HK-2 (cell line): Measurements from ENCODE around the gene PDE10A.
"Not testable (repeated sequence)": the region's sequence is repeated elsewhere in the genome, so short reads cannot be mapped to it uniquely, and the experiment has no call there.

Source experiments
- DNase-seq: peaks from one replicate; pipeline ENCODE4 v3.0.0-alpha.2; 2018; ENCODE audit not compliant: unreplicated experiment

The PDE10A gene

GRCh38 chr6:165469483-165469882 lies 193.6 kb downstream of the PDE10A start:
- no peak for DNase-seq

- no peak for DNase-seq
Observed at GRCh38 chr6:165468340-165469235, 194.5 kb downstream of the PDE10A start.

- DNase-seq = not testable (repeated sequence)
Observed at GRCh38 chr6:165463499-165463898, 199.5 kb downstream of the PDE10A start.

- not testable (repeated sequence) for DNase-seq
Observed at GRCh38 chr6:165459605-165460301, 203.3 kb downstream of the PDE10A start.

- no peak for DNase-seq
Observed at GRCh38 chr6:165458134-165458533, 204.9 kb downstream of the PDE10A start.

- DNase-seq = no peak
Observed at GRCh38 chr6:165456286-165456685, 206.8 kb downstream of the PDE10A start.

- no peak for DNase-seq
Observed at GRCh38 chr6:165455488-165455887, 207.6 kb downstream of the PDE10A start.

- no peak for DNase-seq
Observed at GRCh38 chr6:165453395-165453794, 209.6 kb downstream of the PDE10A start.

GRCh38 chr6:165451838-165452237 lies 211.2 kb downstream of the PDE10A start:
- no peak for DNase-seq

- no peak for DNase-seq
Observed at GRCh38 chr6:165448210-165448609, 214.8 kb downstream of the PDE10A start.

GRCh38 chr6:165447141-165447540 lies 215.9 kb downstream of the PDE10A start:
- no peak for DNase-seq

- no peak for DNase-seq
Observed at GRCh38 chr6:165446331-165446730, 216.7 kb downstream of the PDE10A start.

- DNase-seq = no peak
Observed at GRCh38 chr6:165443462-165443861, 219.6 kb downstream of the PDE10A start.

- DNase-seq = no peak
Observed at GRCh38 chr6:165441181-165441580, 221.9 kb downstream of the PDE10A start.

GRCh38 chr6:165439928-165440554 lies 223.0 kb downstream of the PDE10A start:
- DNase-seq = no peak

GRCh38 chr6:165426892-165427291 lies 236.1 kb downstream of the PDE10A start:
- DNase-seq = no peak

- no peak for DNase-seq
Observed at GRCh38 chr6:165422192-165422591, 240.8 kb downstream of the PDE10A start.

GRCh38 chr6:165417278-165417865 lies 245.7 kb downstream of the PDE10A start:
- no peak for DNase-seq

GRCh38 chr6:165404697-165405096 lies 258.3 kb downstream of the PDE10A start:
- DNase-seq = no peak

GRCh38 chr6:165404296-165404695 lies 258.7 kb downstream of the PDE10A start:
- no peak for DNase-seq

GRCh38 chr6:165403006-165403595 lies 259.9 kb downstream of the PDE10A start:
- DNase-seq = no peak

GRCh38 chr6:165401092-165401491 lies 261.9 kb downstream of the PDE10A start:
- DNase-seq = no peak
